Thyroid gland (tissue), 4 donors: ENCODE measurements around the gene PPP1R12B. TPM values are rescaled to one million over a fixed set of nuclear protein-coding genes. Genes with fewer than 3 reads are reported as not detected.

Source experiments
- DNase-seq, 2 donors: peaks; one replicate each; pipeline ENCODE4 v3.0.0-alpha.2; 2019
- H3K27ac ChIP-seq, 3 donors: fragments of 200-600 bp; sonication (generic); 1 replicate in 2 of 3; 2 replicates in 1 of 3; pipeline ENCODE4 v1.5.1; 2016 to 2019; ENCODE audit warnings: mild to moderate bottlenecking in 1 of 3, moderate library complexity in 1 of 3
- H3K27me3 ChIP-seq: fragments of 200-600 bp; sonication (generic); one replicate; pipeline ENCODE4 v1.5.1; 2019
- H3K36me3 ChIP-seq, 2 donors: fragments of 200-600 bp; sonication (generic); one replicate each; pipeline ENCODE4 v1.5.1; 2016 to 2019
- H3K4me1 ChIP-seq, 2 donors: fragments of 200-600 bp; sonication (generic); one replicate each; pipeline ENCODE4 v1.5.1; 2017 to 2019
- H3K4me3 ChIP-seq, 3 donors: fragments of 200-600 bp; sonication (generic); replicated peaks in 1 of 3; 1 replicate in 2 of 3; 2 replicates in 1 of 3; pipeline ENCODE4 v1.5.1; 2016; ENCODE audit warnings: mild to moderate bottlenecking in 1 of 3
- H3K9me3 ChIP-seq: fragments of 200-600 bp; sonication (generic); one replicate; pipeline ENCODE4 v1.5.1; 2017
- POLR2A ChIP-seq, 2 donors: fragments of 450-650 bp; IDR thresholded peaks; one replicate each; pipeline ENCODE4 v1.6.1; 2017; ENCODE audit warnings: antibody characterized with exemption in 2 of 2, mild to moderate bottlenecking in 2 of 2, moderate library complexity in 1 of 2
- WGBS, 2 donors: methylation state at CpG; one replicate each; pipeline ENCODE4 v1.1.5; 2017; 5-methylcytosine and 5-hydroxymethylcytosine counted together
- intact Hi-C: fragments of 100-400 bp; cut with DNase I; formaldehyde crosslinking; loops from one replicate; pipeline ENCODE4 v1.15.1; 2023
- total RNA-seq, 4 donors: library from RNA; depleted of rRNA; stranded (reverse); fragments of >200 nt; gene quantifications; one replicate each; pipeline ENCODE4 v1.2.3, GENCODE V29; 2016
- TF ChIP-seq, protein P1 (sequence below), 6 experiments: fragments of 200-600 bp in 3 of 6; fragments of 450-650 bp in 3 of 6; sonication (generic) in 3 of 6; IDR thresholded peaks; one replicate each; pipeline ENCODE4 v1.5.1; 2016 to 2019; ENCODE audit warnings: antibody characterized with exemption in 6 of 6, mild to moderate bottlenecking in 2 of 6, inconsistent platforms in 1 of 6, moderate library complexity in 1 of 6

PPP1R12B gene
- total RNA-seq, 4 donors from 2014 or later, result 34.9 to 48.5 (median 41.3) TPM

DNA sequence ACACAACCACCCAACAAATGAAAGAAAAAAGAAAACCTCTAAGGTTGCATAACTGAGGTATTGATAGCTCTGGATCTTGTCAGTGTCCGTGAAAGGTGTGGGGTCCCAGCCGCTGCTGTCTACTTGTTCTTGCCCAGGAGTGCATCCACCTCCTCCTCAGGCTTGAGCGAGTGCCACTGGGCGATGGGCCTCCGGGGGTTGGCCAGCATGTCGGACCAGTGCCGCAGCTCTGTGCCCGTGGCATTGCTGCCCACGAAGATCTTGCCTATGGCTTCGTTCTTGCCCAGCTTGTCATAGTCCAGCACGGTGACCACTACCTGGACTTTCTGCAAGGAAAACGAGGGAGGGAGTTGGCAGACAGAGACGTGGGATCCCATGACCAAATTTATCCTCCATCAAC is 248.1 kb downstream of the PPP1R12B start:
- Histone ChIP-seq H3K9me3 (no peaks in the 10 kb centered on the region), H3K27ac (no peak overlapping the region), H3K27me3 (no peaks in the 10 kb centered on the region), H3K4me3 (no peak overlapping the region), H3K36me3 (no peaks in the 10 kb centered on the region), H3K4me1 (peaks cover 0 to 5% of the 10 kb centered on the region in 2 donors)
- TF ChIP-seq POLR2A (IDR thresholded peaks at IDR 0.05), result no peak
- TF ChIP-seq, protein P1, sequence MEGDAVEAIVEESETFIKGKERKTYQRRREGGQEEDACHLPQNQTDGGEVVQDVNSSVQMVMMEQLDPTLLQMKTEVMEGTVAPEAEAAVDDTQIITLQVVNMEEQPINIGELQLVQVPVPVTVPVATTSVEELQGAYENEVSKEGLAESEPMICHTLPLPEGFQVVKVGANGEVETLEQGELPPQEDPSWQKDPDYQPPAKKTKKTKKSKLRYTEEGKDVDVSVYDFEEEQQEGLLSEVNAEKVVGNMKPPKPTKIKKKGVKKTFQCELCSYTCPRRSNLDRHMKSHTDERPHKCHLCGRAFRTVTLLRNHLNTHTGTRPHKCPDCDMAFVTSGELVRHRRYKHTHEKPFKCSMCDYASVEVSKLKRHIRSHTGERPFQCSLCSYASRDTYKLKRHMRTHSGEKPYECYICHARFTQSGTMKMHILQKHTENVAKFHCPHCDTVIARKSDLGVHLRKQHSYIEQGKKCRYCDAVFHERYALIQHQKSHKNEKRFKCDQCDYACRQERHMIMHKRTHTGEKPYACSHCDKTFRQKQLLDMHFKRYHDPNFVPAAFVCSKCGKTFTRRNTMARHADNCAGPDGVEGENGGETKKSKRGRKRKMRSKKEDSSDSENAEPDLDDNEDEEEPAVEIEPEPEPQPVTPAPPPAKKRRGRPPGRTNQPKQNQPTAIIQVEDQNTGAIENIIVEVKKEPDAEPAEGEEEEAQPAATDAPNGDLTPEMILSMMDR (IDR thresholded peaks at IDR 0.05), result no peak
- WGBS, 2 donors, result 92 to 93% methylated on average over 12 to 13 of the region's 13 CpGs
- no peak for DNase-seq
- intact Hi-C loops, result no loop called here

DNA sequence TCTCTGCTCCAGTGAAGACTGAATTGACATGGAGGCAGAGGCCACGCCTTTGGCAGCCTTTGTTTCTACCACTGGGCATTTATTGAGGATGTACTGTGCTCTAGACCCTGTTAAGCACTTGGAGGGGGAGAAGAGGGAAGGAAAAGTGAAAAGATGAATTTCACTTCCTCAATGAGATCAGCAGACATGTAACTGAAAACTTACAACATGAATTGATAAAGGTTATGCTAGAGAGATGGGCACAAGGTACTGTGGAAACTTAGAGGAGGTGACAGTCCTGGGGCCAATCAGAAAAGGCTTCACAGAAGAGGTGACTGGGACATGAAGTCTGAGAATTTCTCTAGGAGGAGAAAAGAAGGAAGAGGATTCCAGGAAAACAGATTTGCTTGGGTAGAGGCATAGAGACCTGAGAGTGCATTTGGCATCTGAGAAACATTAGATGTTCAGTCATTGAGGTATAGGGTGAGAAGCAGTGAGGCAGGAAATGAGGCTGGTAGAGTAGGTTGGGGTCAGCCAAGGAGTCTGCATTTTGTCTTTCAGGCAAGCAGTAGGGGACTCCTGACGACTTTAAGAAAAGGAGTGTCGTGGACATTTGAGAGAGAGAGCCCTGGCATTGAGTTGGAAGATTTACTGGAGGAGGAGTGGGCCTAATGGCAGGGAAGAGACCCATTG is 248.7 kb downstream of the PPP1R12B start:
- Histone ChIP-seq H3K27ac (no peak overlapping the region), H3K36me3 (no peaks in the 10 kb centered on the region), H3K4me3 (no peak overlapping the region), H3K4me1 (peaks cover 0 to 5% of the 10 kb centered on the region in 2 donors), H3K27me3 (no peaks in the 10 kb centered on the region), H3K9me3 (no peaks in the 10 kb centered on the region)
- DNase-seq, result no peak
- intact Hi-C loops, result no loop called here
- TF ChIP-seq, protein P1 (IDR thresholded peaks at IDR 0.05), result no peak
- no peak for TF ChIP-seq POLR2A (IDR thresholded peaks at IDR 0.05)
- WGBS, 2 donors, result 90 to 92% methylated on average over 3 of the region's 3 CpGs

DNA sequence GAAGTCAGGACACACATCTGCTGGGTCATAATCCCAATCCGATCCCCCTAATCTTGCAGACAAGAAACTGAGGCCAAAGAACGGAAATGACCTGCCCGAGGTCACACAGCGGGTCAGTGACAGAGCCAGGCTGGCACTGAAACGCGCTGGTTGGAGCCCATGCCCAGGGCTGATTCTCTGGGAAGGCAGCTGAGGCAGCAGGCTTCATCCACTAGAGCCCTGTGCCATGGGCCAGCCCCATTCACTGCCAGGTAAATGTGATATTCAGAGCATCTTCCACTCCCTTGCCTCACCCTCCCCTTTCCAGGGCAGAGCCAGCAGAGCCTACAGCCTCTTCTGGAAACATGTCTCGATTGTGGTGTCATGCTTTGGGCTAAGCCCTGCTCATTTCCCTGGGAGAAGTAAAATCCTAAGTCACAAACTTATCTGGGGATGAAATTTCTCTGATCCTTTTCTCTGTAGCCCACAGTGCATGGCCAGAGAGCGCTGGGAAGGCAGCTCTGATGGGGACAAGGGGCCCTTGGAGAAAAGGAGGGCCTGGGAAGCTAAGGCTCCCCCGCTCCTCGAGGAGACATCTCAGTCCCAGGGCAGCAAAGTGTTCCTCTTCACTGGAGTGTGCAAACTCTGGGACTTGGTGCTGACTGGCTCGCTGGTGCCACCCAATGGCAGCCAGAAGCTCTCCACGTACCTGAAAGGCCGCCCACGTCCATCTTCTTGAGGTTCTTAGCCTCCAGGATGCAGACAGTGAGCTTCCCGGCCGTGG is 251.4 kb downstream of the PPP1R12B start:
- Histone ChIP-seq H3K36me3 (no peaks in the 10 kb centered on the region), H3K4me3 (no peak overlapping the region), H3K27me3 (no peaks in the 10 kb centered on the region), H3K27ac (peak overlapping the region in 2 of 3 donors; percentile 15 to 29), H3K4me1 (peaks cover 0 to 5% of the 10 kb centered on the region in 2 donors), H3K9me3 (no peaks in the 10 kb centered on the region)
- intact Hi-C loops, result loop anchor here (10.0 kb wide), 1 partner anchor 105 kb away; no protein-coding TSS in a partner anchor
- WGBS, 2 donors, result 25 to 37% methylated on average over 11 to 16 of the region's 16 CpGs
- TF ChIP-seq, protein P1 (IDR thresholded peaks at IDR 0.05), result peak; percentile 21 to 92 (median 82)
- TF ChIP-seq POLR2A (IDR thresholded peaks at IDR 0.05), result no peak
- peak; percentile 75 to 78 for DNase-seq

DNA sequence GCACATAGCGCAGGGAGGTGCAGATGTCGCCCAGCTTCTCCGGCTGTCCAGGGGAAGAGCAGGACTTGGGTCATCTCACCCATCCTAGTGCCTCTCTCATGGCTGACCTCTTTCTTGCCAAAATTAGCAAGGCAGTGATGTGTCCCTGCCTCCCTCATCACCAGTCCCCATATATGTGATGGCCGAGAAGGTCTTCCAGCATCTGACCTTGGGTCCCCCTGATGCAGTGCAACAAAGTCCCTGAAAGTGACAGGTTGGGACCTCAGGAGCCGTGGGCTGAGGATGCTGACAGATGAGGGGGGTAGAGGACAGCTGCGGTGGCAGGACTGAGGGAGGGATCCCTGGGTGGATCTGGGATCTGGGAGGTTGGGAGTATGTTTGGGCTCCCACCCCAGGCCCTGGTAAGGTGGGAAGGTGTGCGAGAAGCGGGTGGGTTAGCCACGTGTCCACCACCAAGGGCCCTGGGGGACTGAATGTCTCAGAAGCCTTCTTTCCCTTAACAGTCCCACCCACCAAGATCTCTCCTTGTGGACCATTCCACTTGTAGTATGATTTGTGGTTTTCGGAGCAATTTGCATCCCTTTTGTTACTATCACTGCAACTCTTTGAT is 252.0 kb downstream of the PPP1R12B start:
- no peak for DNase-seq
- TF ChIP-seq POLR2A (IDR thresholded peaks at IDR 0.05), result no peak
- TF ChIP-seq, protein P1 (IDR thresholded peaks at IDR 0.05), result no peak
- Histone ChIP-seq H3K4me1 (peaks cover 0 to 5% of the 10 kb centered on the region in 2 donors), H3K9me3 (no peaks in the 10 kb centered on the region), H3K27me3 (no peaks in the 10 kb centered on the region), H3K4me3 (no peak overlapping the region), H3K36me3 (no peaks in the 10 kb centered on the region), H3K27ac (no peak overlapping the region)
- intact Hi-C loops, result loop anchor here (10.0 kb wide), 1 partner anchor 106 kb away; no protein-coding TSS in a partner anchor
- 79 to 84% methylated on average over 10 of the region's 10 CpGs for WGBS, 2 donors
